ENCODE measurements around the gene TMEM52B. TPM values are rescaled to one million over a fixed set of nuclear protein-coding genes. Genes with fewer than 3 reads are reported as not detected.
"Not testable (repeated sequence)": the region's sequence is repeated elsewhere in the genome, so short reads cannot be mapped to it uniquely, and the experiment has no call there.

The TMEM52B gene
- polyA plus RNA-seq, 3 donors: 127 to 167 (median 151) TPM

GRCh38 chr12:10221846-10222245 lies 43.0 kb downstream of the TMEM52B start:
- DNase-seq (ENCODE audit: extremely low read depth in 1 of 11, low read depth in 9 of 11, low spot score in 4 of 11): no peak

GRCh38 chr12:10223208-10223607 lies 44.4 kb downstream of the TMEM52B start:
- DNase-seq (ENCODE audit: extremely low read depth in 1 of 11, low read depth in 9 of 11, low spot score in 4 of 11): no peak

GRCh38 chr12:10225426-10225825 lies 46.6 kb downstream of the TMEM52B start:
- not testable (repeated sequence) for DNase-seq (ENCODE audit: extremely low read depth in 1 of 11, low read depth in 9 of 11, low spot score in 4 of 11)

GRCh38 chr12:10226086-10226485 lies 47.3 kb downstream of the TMEM52B start:
- DNase-seq (ENCODE audit: extremely low read depth in 1 of 11, low read depth in 9 of 11, low spot score in 4 of 11): no peak

GRCh38 chr12:10226731-10227130 lies 47.9 kb downstream of the TMEM52B start:
- no peak for DNase-seq (ENCODE audit: extremely low read depth in 1 of 11, low read depth in 9 of 11, low spot score in 4 of 11)

GRCh38 chr12:10227648-10228047 lies 48.8 kb downstream of the TMEM52B start:
- DNase-seq (ENCODE audit: extremely low read depth in 1 of 11, low read depth in 9 of 11, low spot score in 4 of 11): no peak

- no peak for DNase-seq (ENCODE audit: extremely low read depth in 1 of 11, low read depth in 9 of 11, low spot score in 4 of 11)
Measured at GRCh38 chr12:10234562-10234961, 55.7 kb downstream of the TMEM52B start.

GRCh38 chr12:10235761-10236631 lies 57.2 kb downstream of the TMEM52B start:
- DNase-seq (ENCODE audit: extremely low read depth in 1 of 11, low read depth in 9 of 11, low spot score in 4 of 11): peak in 5 of 11 donors; percentile 9 to 32 (median 19)

- DNase-seq (ENCODE audit: extremely low read depth in 1 of 11, low read depth in 9 of 11, low spot score in 4 of 11): no peak
Measured at GRCh38 chr12:10236720-10237119, 57.9 kb downstream of the TMEM52B start.

GRCh38 chr12:10238526-10238925 lies 59.7 kb downstream of the TMEM52B start:
- DNase-seq (ENCODE audit: extremely low read depth in 1 of 11, low read depth in 9 of 11, low spot score in 4 of 11): no peak

- DNase-seq (ENCODE audit: extremely low read depth in 1 of 11, low read depth in 9 of 11, low spot score in 4 of 11): no peak
Measured at GRCh38 chr12:10241290-10241689, 62.5 kb downstream of the TMEM52B start.

Other genes starting within 250 kb of the TMEM52B start
- gene CLEC2A, start 246.7 kb upstream of the TMEM52B start, polyA plus RNA-seq (ENCODE audit: insufficient read length in 3 of 3): not detected
- 1 to 10 TPM; 1.1 to 1.6 (median 1.3) TPM for gene CLEC12A, start 207.6 kb upstream of the TMEM52B start, polyA plus RNA-seq (ENCODE audit: insufficient read length in 3 of 3)
- gene CLEC1B, start 179.9 kb upstream of the TMEM52B start, polyA plus RNA-seq (ENCODE audit: insufficient read length in 3 of 3): 1 to 10 TPM in 2 of 3 donors, under 1 TPM in 1; 0.48 to 1.4 (median 1.4) TPM
- under 1 TPM in 2 of 3 donors, not detected in 1; 0.06 to 0.25 TPM for gene CLEC12B, start 168.4 kb upstream of the TMEM52B start, polyA plus RNA-seq (ENCODE audit: insufficient read length in 3 of 3)
- under 1 TPM; 0.22 to 0.39 (median 0.38) TPM for gene CLEC9A, start 148.3 kb upstream of the TMEM52B start, polyA plus RNA-seq (ENCODE audit: insufficient read length in 3 of 3)
- 1 to 10 TPM; 3.4 to 4.1 (median 3.6) TPM for gene CLEC1A, start 80.0 kb upstream of the TMEM52B start, polyA plus RNA-seq (ENCODE audit: insufficient read length in 3 of 3)
- gene CLEC7A, start 48.8 kb upstream of the TMEM52B start, polyA plus RNA-seq (ENCODE audit: insufficient read length in 3 of 3): 1 to 10 TPM; 1.9 to 4.1 (median 2.5) TPM
- gene OLR1, start 6.9 kb upstream of the TMEM52B start, polyA plus RNA-seq (ENCODE audit: insufficient read length in 3 of 3): 1 to 10 TPM; 1.3 to 1.6 (median 1.3) TPM
- gene GABARAPL1, start 33.8 kb downstream of the TMEM52B start, polyA plus RNA-seq (ENCODE audit: insufficient read length in 3 of 3): 10 to 100 TPM; 62.9 to 92.4 (median 80.9) TPM
- under 1 TPM; 0.23 to 0.70 (median 0.53) TPM for gene KLRD1, start 128.8 kb downstream of the TMEM52B start, polyA plus RNA-seq (ENCODE audit: insufficient read length in 3 of 3)
- 1 to 10 TPM in 1 of 3 donors, under 1 TPM in 2; 0.39 to 1.1 (median 0.66) TPM for gene KLRK1, start 211.0 kb downstream of the TMEM52B start, polyA plus RNA-seq (ENCODE audit: insufficient read length in 3 of 3)
- not detected for gene KLRC4, start 230.7 kb downstream of the TMEM52B start, polyA plus RNA-seq (ENCODE audit: insufficient read length in 3 of 3)
- not detected for gene KLRC3, start 241.6 kb downstream of the TMEM52B start, polyA plus RNA-seq (ENCODE audit: insufficient read length in 3 of 3)

Measured in renal cortex interstitium (tissue), 11 donors.